ENCODE measurements around the gene SFXN5.
"Not testable (repeated sequence)": the region's sequence is repeated elsewhere in the genome, so short reads cannot be mapped to it uniquely, and the experiment has no call there.

Gene SFXN5

GRCh38 chr2:72915320-72915906 lies 156.1 kb downstream of the SFXN5 start:
- in situ Hi-C loops (cut with HindIII; ENCODE audit: low sequenced_read_pairs): no loop called here

- in situ Hi-C loops (cut with HindIII; ENCODE audit: low sequenced_read_pairs): no loop called here
Observed at GRCh38 chr2:72914589-72915319, 156.8 kb downstream of the SFXN5 start.

GRCh38 chr2:72914206-72914559 lies 157.3 kb downstream of the SFXN5 start:
- in situ Hi-C loops (cut with HindIII; ENCODE audit: low sequenced_read_pairs): no loop called here

- in situ Hi-C loops (cut with HindIII; ENCODE audit: low sequenced_read_pairs): no loop called here
Observed at GRCh38 chr2:72913486-72914205, 157.9 kb downstream of the SFXN5 start.

DNA sequence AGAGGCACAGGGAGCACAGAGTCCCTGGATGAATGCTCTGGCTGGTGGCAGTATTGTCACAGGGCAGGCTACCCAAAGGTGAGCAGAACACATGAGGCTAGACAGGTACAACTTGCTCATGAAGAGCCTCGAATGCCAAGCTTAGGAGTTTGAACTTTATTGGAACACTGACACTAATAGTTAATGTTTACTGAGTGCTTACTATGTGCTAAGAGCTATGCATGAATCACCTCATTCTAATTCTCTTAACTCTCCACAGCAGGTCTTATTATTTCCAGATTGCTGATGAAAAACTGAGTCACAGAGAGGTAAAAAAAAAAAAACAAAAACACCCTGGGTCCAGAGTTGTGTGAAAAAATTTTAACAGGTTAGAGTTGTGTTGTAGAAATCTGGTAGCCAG lies 160.3 kb downstream of the SFXN5 start:
- in situ Hi-C loops (cut with HindIII; ENCODE audit: low sequenced_read_pairs): no loop called here

DNA sequence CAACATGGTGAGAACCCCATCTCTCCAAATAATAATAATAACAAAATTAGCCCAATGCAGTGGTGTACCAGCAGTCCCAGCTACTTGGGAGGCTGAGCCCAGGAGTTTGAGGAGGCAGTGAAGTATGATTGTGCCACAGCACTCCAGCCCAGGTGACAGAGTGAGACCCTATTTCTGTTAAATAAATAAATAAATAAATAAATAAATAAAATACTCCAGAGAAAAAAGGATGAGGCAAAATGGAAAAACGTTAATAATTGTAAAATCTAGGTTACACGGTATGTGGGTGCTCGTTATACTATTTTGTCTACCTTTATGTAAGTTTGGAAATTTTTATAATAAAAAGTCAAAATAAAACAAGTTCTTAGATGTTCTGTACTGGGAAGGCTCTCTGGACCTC lies 162.8 kb downstream of the SFXN5 start:
- in situ Hi-C loops (cut with HindIII; ENCODE audit: low sequenced_read_pairs): no loop called here

DNA sequence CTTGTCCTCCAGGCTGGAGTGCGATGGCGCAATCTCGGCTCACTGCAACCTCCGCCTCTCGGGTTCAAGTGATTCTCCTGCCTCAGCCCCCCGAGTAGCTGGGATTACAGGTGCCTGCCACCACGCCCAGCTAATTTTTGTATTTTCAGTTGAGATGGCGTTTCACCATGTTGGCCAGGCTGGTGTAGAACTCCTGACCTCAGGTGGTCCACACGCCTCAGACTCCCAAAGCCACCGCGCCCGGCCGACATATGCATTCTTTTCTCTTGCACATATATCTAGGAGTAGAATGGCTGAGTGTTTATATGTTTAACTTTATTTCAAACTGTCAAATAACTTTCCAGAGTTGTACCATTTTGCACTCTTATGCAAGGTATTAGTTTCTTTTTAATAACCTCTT lies 164.1 kb downstream of the SFXN5 start:
- in situ Hi-C loops (cut with HindIII; ENCODE audit: low sequenced_read_pairs): not testable (repeated sequence)

- in situ Hi-C loops (cut with HindIII; ENCODE audit: low sequenced_read_pairs): no loop called here
Observed at GRCh38 chr2:72901426-72901825, 170.1 kb downstream of the SFXN5 start.

- in situ Hi-C loops (cut with HindIII; ENCODE audit: low sequenced_read_pairs): no loop called here
Observed at GRCh38 chr2:72900191-72900825, 171.2 kb downstream of the SFXN5 start.

DNA sequence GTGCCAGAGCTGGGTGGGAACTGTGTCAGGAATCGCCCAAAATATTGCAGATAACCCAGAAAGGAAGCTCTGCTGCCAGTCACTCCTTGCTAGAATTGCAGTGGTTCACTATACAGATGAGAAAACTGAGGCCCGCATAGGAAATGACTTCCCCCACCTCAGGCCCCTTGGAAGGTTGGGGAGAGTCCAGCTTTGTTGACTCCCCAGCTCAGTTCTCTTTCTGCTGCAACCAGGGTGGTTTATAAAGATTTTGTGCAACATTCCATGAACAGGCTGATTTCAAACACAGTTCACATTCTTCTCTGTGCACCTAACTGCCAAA lies 173.0 kb downstream of the SFXN5 start:
- in situ Hi-C loops (cut with HindIII; ENCODE audit: low sequenced_read_pairs): no loop called here

- in situ Hi-C loops (cut with HindIII; ENCODE audit: low sequenced_read_pairs): no loop called here
Observed at GRCh38 chr2:72897785-72898584, 173.5 kb downstream of the SFXN5 start.

- in situ Hi-C loops (cut with HindIII; ENCODE audit: low sequenced_read_pairs): no loop called here
Observed at GRCh38 chr2:72896446-72896845, 175.1 kb downstream of the SFXN5 start.

DNA sequence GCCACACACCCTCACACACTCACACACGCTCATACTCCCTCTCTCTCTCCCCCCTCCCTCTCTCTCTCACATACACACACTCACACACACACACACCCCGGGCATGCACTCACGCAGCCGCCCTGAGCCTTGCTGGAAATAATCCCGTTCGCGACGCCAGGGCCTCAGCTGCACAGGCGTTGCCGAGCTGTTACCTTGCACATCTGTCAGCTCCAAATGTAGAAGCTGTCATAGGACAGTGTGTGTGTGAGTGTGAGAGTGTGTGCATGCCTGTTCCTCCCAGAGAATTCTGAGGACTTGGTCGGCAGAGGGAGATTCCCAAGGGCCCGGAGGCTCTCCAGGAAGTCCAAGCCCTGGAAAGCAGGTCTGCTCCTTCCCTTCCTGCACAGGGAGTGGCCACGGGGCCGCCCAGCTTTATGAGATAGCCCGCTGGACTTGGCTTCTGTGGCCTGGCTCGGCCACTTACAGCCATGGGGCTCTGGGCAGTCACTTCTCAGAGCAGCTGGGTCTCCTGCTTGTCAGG lies 175.7 kb downstream of the SFXN5 start:
- in situ Hi-C loops (cut with HindIII; ENCODE audit: low sequenced_read_pairs): no loop called here

DNA sequence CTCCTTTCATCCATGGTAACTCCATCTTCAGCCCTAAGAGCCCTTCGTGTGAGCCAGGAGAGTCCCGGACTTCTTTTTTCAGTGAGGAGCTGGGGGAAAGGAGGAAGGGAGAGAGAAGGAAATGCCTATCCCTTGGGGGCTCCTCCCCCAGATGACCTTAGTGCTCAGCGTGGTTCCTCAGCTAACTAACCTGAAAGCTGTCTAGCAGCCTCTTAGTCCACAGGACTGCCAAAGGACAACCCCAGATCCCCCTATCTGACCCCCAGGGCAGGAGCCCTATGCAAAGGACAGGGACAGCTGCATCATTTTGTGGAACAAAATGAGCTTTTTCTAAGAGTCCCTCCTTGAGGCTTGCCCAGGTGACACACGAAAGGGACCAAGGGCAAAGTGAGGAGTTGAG lies 176.4 kb downstream of the SFXN5 start:
- in situ Hi-C loops (cut with HindIII; ENCODE audit: low sequenced_read_pairs): no loop called here

- in situ Hi-C loops (cut with HindIII; ENCODE audit: low sequenced_read_pairs): no loop called here
Observed at GRCh38 chr2:72894514-72894913, 177.0 kb downstream of the SFXN5 start.

- in situ Hi-C loops (cut with HindIII; ENCODE audit: low sequenced_read_pairs): no loop called here
Observed at GRCh38 chr2:72893594-72894319, 177.8 kb downstream of the SFXN5 start.

- in situ Hi-C loops (cut with HindIII; ENCODE audit: low sequenced_read_pairs): no loop called here
Observed at GRCh38 chr2:72892506-72893173, 178.9 kb downstream of the SFXN5 start.

All from DLD1 (cell line).